HG02840 (cell line): ENCODE measurements around the gene ZCCHC3.

Experiments
- ATAC-seq: cut with Tn5 transposase; IDR thresholded peaks from one replicate; pipeline ENCODE4 v1.9.1; 2021; ENCODE audit warnings: mild to moderate bottlenecking, moderate library complexity, moderate number of reproducible peaks; ENCODE audit not compliant: unreplicated experiment, low FRiP score

ZCCHC3 gene

DNA sequence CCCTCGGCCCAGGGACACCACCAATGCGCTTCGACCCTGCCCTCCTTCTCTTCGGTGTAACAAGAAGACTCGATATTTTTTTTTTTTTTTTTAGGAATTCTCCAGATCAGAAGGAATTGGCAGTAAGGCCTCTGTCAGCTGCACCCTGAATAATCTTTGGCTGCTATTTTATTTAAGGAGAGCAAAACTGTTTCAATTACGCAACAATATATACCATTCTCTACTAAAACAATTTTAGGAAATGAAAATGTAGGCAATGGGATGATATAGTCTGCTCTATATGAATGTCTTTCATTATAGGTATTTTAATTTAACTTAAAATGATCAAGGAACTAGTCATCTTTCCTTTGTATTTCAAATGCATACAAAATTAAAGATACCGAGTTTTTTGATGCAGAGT lies 13.3 kb downstream of the ZCCHC3 start:
- no peak for ATAC-seq

DNA sequence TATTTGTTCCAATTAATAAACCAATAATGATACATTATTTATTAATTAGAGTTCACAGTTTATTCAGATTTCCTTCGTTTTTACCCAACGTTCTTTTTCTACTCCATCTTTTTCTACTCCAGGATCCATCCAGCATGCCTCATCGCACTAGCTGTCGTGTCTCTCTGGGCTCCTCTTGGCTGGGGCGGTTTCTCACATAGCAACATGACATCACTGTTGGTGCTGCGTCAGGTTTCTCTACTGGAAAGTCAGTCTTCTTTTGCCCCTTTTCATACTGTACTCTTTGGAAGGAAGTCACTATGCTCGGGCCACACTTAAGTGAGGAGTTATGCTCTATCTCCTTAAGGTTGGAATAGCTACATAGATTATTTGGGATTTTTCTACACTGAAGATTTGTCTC lies 14.2 kb downstream of the ZCCHC3 start:
- no peak for ATAC-seq

DNA sequence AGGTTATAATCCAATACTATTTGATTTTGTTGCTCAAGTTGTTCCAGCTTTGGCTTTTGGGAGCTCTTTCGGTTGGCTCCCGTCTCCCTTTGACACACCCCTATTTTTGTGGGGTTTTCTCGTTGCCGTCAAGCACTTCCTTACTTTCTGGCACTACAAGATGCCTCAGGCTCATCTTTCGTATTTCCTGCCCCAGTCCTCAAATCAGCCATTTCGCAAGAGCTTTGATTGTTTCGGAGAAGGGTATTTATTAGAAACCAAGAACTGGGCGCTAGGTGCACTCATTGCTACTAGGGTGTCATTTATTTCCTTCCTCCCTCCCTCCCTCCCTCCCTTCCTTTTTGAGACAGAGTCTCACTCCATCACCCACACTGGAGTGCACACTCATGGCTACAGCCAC lies 14.7 kb downstream of the ZCCHC3 start:
- ATAC-seq, result no peak

DNA sequence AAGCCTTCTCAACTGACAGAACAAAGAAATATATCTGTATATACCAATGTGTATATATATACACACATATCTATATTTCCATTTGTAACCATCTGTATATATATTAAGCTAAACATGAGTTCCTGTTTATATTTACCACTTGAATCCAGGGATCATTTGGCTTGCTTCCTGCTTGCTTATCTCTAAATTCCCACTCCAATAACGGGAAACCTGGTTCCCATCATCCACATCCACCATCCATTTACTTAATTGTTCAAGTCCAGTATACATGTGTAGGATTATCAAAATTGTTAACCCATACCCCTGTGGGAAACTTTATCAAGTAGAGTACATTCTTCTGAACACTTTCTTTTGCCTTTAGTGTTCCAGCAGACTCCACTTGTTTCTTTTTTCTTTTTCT lies 15.5 kb downstream of the ZCCHC3 start:
- ATAC-seq, result no peak

DNA sequence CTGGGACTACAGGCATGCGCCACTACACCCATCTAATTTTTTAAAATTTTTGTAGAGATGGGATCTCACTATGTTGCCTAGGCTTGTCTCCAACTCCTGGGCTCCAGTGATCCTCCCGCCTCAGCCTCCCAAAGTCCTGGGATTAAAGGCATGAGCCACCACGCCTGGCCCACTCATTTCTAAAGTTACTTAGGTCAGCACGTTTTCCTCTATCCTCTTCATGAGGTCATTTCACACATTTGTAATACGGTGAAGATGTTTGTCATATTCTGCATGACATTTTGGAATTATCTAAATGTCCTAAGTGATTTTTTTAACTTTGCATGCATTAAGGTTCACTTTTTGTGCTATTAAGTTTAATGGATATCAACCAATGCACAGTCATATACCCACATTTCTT lies 16.0 kb downstream of the ZCCHC3 start:
- ATAC-seq, result no peak

DNA sequence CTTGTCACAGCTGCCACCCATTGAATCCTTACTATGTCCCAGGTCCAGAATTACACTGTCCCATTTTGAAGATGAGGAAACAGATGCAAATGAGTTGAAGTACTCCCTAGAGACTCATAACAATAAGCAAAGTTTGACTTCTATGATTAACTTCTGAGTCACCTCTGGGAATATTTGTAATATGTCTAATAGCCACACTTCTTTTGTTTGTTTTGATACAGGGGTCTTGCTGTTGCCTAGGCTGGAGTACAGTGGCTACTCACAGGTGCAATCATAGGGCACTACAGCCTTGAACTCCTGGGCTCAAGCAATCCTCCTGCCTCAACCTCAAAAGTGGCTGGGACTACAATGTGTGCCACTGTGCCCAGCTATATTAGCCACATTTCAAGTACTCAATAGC lies 16.6 kb downstream of the ZCCHC3 start:
- no peak for ATAC-seq

DNA sequence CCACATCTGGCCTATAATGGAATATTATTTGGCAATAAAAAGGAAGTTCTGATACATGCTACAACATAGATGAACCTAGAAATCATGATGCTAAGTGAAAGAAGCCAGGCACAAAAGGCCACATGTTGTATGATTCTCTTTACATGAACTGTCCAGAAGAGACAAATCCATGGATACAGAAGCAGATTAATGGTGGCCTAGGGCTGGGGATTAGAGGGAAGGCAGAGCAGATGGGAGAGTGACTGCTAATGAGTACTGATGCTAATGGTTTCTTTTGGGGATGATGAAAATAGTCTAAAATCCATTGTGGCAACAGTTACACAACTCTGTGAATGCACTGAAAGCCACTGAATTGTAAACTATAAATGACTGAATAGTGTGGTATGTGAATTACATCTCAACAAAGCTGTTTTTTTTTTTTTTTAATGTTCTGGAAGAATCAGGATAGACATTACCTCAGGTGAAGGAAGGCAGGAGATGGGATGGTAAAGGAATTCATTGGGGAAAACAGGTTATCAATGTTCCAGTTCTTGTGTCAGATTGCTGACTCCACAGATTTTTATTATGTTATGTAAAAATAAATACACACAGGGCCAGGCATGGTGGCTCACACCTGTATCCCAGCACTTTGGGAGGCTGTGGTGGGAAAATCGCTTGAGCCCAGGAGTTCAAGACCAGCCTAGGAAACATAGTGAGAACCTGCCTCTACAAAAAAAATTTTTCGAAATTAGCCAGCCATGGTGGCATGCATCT lies 19.1 kb downstream of the ZCCHC3 start:
- no peak for ATAC-seq

DNA sequence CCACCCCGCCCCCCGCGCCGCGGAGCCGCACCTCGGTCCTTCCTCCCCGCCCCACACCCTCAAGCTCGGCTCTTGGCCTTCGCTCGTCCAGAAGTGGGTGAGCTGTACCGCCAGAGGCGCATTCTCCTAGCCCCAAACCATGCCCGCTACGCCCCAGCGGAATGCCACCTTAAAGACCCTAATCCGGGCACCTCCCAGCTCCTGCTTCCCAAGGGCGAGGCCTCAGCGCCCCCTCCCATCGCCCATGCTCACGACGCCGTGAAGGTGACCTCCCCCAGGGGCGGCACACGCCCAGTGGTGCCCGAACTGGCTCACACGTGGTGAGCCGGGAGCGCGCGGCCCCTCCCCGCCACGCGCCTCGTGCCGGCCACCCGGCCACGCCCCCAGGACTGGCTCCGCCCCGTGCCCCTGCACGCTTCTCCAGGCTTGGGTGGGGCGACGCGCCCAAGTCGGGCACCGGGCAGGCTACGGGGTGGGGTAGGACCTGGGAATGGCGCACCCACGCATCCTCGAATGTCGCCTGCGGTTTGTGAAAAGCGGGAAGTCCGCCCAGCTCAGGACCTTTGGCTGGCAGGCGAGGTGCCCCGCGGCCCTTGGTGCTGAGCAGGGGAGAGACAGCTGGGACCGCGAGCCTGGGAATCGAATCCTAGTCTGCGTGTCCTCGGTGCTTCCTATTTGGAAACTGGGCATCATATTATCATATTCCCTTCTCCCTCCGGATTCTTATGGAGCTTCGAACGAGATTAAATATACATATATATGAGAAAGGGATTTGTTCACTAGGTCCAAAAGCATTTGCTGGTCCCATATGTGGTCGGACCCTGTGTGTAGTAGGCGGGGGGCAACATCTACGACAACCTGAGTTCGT lies 27.0 kb downstream of the ZCCHC3 start:
- peak; percentile 47 for ATAC-seq

DNA sequence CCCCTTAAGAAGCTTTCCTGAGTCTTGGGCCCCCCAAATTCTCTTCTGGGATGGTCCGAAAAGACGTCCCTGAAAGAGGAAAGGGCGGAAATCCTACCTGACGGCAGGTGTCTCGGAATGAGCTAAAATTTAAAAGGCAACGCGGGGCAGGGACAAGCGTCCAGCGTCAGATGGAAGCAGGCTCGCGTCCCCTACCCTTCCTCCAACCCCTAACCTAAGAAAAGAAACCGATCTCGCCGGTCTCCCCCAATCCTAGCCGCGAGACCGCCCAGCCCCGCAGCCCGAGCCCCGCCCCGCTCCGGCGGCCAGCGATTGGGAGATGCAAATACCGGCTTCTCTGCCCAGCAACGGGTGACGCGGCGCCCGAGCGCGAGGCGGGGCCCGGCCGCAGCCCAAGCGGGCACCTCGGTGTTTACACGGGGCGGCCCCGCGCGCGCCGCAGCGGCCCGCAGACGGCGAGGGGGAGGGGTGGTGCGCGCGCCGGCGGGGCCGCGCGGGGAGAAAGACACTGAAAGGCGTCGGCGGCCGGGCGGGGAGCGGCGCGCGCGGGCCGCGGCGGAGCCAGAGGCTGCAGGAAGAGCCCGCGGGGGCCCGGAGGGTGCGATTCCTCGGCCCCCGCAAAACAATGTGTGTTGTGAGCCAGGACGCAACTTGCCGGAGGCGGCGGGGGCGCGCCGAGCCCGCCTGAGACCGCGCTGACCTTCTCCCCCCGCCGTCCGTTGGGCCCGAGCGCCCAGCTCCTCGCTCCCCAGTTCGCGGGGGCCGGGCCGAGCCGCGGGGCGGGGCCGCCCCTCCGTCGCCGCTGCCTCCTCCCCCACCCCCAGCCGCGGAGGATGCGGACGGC lies 27.9 kb downstream of the ZCCHC3 start, which contains the start of gene SOX12:
Gene SOX12, plus strand, starts transcription at position 508 of the 844 bp plus-strand sequence. CDS start 373 bp downstream, outside the sequence.
- peak; percentile 71 for ATAC-seq

DNA sequence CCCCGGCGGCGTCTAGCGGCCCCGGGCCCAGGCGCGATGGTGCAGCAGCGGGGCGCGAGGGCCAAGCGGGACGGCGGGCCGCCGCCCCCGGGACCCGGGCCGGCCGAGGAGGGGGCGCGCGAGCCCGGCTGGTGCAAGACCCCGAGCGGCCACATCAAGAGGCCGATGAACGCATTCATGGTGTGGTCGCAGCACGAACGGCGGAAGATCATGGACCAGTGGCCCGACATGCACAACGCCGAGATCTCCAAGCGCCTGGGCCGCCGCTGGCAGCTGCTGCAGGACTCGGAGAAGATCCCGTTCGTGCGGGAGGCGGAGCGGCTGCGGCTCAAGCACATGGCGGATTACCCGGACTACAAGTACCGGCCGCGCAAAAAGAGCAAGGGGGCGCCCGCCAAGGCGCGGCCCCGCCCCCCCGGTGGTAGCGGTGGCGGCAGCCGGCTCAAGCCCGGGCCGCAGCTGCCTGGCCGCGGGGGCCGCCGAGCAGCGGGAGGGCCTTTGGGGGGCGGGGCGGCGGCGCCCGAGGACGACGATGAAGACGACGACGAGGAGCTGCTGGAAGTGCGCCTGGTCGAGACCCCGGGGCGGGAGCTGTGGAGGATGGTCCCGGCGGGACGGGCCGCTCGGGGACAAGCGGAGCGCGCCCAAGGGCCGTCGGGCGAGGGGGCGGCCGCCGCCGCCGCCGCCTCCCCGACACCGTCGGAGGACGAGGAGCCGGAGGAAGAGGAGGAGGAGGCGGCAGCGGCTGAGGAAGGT lies 28.7 kb downstream of the ZCCHC3 start:
- peak; percentile 9 for ATAC-seq

DNA sequence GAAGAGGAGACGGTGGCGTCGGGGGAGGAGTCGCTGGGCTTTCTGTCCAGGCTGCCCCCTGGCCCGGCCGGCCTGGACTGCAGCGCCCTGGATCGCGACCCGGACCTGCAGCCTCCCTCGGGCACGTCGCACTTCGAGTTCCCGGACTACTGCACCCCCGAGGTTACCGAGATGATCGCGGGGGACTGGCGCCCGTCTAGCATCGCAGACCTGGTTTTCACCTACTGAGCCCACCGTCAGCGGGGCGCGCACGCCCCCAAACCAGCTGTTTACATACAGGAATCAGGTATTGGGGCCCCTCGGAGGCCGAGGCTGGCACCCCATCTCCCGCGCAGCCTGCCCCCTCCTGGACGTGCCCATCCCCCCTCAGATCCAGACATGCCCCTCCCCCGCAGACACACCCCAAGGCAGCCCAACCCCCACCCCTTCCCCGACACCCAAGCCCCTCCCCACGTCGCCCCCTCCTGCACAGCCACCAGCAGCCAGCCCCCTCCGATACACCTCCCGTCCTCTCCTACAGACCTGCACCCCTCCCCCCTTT lies 29.3 kb downstream of the ZCCHC3 start:
- no peak for ATAC-seq

DNA sequence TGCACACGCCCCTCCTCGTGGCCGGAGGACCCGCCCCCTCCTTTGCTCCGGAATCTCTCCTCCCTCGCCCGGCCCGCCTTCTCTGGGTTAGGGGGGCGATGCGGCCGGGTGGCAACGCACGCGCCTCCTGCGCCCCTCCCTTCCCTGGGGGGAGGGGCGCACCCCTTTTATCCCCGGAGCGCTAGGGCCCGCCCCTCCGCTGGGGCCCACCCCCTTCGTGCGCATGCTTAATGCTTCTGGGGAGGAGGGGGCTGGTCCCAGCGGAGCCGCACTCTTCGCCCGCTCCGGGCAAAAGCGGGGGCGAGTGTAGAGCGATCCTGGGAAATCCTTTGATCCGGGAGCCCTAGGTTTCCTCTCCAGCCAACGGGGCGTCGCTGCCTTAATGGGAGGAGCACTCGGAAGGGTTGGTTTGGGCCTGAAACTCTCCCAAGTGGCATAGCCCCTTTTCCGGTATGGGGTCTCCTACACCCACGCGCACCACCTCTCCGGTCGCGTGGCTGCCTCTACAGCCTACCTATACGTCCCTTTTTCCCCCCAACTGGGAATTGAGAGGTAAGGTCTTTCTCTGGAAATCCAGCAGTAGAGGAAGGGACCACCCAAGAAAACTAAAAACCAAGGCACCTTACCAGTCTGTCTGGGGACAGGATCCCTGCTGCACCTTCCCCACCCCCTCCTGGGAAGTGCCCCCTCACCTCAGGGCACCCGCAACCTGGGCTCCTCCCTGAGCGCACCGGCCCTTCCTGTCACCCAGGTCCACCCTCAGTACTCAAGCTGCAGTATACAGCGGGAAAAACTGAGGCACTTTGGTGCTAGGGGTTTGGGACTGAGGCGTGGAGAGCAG lies 30.0 kb downstream of the ZCCHC3 start:
- ATAC-seq, result no peak

DNA sequence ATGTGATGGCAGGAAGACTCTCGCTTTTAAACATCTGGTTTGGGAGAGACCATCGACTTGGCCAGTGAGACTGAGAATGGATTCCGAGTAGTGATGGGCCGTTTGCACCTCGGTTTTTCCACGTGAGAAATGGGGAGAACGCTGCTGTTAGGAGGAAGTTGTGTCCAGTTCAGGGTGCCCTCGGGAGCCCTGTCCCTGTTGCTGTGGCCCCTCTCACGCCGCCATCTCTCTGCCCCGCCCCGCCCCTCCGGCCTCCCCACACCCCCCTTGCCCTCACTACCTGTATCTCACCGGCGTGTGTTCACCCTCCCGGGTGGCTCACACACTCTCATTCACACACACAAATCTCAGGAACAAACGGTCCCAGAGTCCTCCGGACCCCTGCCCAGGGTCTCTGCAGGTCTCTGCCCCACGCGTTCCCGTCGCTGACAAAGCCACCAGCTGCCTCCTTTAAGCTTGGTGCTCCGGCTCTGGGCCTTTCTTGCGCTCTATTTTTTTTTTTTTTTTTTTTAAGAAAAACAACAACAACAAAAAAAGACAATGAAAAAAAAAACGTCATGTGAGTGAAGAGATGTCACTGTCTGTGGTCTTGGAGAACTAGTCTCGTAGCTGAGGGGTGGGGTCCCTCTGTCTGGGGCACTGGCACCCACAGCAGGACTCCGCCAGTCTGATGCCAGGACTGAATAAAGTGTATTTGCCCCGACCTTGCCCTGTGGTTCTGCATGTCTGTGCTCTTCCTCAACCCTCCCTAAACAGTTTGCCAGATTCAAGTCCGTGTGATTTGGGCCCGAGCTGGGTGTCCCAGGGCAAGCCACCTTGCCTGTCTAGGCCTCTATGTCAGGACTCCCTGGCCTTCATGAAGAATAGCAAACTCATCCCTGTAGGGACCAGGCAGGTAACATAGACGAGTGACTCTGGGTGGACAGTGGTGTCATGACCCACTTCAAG lies 30.9 kb downstream of the ZCCHC3 start:
- ATAC-seq, result no peak

DNA sequence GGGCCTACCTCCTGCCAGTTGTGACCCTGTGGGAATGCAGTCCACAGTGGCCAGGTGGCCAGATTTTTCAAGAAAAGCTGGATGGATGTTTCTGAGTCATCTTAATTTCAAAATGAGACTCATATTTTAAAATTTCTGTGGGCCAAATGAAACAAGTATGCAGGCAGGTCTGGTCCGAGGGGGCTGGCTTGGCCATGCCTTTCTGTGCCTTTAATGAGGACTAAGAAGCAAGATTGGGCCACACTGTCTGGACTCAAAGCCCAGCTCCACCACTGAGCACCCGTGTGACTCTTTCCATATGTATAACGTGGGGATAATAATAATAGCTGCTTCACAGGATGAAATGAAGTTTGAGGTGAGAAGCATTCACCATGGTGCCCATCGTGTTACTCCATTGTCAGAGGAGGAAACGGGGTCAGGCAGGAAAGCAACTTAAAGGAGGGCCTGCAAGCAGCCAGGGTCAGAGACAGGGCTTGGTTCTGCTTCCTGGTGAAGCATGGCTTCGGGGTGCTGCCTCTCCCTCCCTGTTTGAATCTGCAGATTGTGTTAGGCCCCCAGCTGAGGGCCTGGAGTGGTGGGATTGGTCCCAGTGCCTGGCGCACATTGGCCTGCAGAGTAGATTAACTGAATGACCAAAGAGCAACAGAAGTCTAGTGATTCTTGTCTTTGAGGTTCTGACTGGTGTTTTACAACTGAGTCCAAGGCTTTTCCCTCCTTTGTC lies 31.8 kb downstream of the ZCCHC3 start:
- no peak for ATAC-seq

DNA sequence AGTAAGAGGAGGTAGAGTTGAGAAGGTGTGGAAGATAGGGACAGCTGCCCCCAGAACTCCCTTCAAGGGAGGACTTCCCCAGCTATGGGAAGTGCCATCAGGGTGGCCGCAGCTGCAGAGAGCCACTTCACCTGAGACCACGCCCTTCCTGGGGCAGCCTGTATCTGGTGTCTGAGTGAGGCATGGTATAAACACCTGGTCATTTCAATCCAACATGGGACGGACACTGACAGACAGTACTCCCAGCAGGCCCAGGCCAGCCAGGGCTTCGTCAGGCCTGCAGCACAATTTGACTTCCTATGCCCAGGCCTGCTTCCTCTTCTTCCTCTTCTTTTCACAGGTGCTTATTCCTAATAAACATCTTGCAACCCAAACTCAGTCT lies 32.5 kb downstream of the ZCCHC3 start:
- no peak for ATAC-seq

DNA sequence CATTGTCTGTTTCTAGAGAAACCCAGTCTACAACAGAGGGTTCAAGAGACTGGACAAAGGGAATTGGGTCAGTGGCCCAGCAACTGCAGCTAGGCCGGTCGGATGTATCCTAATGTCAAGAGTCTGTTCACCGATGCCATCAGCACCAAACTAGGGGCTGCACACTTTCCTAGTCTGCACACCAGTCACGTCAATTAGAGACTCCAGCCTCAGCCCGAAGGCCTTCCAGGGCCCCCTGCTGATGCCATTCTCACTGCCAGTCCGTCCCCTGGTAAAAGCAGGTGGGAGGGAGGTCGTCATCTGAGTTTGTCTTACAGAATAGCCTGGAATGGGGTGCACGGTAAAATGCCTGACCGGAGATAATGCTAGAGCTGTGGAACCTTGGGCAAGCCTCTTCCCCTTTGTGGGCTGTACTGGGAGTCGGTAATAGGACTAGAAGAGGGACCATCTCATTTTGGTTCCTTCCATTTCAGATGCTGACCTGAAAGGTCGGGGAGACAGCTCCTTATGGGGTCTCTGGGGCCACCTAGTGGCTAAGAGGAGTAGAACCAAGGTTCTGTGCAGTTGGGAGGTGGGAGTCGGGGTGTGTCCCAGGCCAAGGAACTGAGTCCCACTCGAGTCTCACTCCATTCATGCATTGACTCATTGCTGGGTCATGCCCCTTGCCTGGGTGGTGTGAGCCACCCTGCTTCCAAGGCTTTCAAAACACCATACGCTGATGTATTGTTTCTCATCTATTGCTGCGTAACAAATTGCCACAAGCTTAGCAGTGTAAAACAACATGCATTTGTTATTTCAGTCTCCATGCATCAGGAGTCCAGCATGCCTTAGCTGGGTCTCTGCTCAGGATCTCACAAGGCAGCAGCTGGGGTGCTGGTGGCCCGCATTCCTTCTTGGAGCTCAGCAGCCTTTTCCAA lies 33.1 kb downstream of the ZCCHC3 start:
- no peak for ATAC-seq
